HK-2 (cell line): ENCODE data around the gene NEUROG1.

Source experiments
- DNase-seq: peaks from one replicate; pipeline ENCODE4 v3.0.0-alpha.2; 2018; ENCODE audit not compliant: unreplicated experiment

The NEUROG1 gene

DNA sequence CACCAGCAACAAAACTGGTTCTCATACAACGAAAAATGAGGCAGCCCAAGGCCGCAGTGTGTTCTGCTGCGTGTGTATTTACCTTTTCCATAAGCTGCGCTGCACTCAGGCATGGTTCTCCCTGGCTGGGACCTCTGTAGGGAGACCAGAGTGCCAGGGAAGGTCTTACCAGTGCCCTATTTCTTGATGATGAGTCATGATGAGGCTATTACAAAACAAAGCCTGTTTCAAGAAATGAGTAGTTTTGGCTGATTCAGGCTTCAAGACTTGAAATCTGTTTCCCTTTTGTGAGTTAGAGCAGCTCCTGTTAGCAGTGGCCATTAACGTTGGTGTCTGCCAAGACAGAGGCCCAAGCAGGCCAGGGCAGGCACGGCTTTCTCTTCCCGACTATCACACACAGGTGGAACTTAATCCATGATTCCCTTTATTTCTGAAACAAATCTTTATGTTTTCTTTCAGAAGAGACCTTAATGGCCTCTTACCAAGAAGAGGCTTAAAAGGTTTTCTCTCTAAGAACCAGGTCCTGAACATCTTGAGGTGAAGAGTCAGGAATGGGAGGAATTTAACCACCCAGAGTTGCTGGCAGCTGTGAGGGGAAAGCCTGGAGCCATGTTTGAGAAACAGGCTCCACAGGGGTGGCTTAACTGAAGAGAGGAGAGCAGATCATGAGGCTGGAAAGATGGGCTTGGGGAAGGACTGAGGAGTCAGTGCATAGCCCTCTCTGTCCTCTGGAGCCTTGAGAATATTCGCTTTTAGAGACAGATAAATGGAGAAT, 42.2 kb downstream of the NEUROG1 start:
- DNase-seq = no peak

DNA sequence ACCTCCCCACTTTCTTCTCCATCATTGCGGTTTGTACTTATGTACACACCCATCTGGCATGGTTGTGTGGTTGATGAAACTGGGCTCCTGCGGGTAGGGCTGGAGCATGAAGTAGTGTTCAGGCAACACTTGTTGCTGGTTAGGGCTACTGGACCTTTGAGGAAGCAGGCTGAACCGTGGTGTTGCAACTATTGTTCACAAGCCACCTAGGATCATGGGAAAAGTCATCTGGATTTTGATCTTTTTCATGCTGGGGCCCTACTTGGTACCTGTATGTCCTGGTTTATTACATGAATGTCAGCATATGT, 43.5 kb downstream of the NEUROG1 start:
- DNase-seq = no peak

DNA sequence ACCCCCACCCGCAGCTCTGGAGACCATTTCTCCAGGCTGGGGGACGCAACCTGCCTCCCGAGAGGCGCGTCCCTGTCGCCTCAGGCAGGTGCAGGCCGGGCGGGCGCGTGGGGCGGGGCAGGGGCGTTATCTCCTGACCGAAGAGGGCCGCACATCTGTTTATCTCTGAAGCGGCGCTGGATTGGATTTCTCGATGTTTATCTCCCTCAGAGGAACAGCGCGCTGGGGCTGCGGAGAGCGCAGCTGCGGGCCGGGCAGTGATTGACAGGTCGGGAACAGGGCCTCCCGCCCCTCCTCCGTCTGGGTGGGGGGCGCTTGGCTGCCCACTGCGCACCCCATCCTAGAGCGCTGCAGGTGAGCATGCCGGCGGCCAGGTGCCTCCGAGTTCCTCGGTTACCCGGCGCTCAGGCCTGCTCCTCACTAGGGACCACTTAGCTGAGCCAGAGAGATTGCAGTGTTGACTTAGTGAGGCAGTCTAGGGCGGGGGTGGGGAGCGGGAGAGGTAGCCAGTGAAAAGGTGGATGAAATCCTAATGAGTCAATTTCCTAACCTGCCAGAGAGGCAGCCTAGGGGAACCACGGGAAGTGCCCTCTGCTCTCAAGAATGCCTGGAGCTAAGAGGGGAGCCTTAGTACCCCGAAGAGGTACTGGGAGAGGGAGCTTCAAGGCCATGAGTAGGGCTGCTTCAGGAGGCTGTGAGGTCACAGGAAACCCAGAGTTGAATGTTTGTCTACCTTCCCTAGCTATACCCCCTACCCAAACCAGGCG, 44.0 kb downstream of the NEUROG1 start:
- no peak for DNase-seq

DNA sequence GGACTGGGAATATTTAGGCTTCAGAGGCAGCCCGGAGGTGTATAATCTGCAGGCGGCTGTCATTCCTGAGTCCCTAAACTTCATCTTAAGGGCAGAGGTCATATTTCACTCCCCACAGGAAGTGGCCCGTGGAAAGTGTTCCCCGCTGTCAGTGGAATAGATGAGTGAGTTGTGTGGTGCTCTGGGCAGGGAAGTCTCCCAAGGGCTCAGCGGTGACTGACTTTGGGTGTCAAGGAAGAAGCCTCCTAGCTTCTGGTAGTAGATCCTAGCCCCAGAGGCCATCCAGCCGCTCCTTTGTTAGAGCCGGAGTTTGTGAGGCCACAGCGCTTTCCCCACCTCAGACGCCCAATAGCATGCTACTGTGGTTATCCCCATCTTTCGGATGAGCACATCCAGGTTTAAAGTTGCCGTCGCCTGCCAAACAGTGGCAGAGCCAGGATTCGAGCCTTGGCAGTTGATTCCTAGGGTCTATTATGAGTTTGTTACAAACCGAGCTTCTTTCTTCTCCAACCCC, 44.7 kb downstream of the NEUROG1 start:
- no peak for DNase-seq

DNA sequence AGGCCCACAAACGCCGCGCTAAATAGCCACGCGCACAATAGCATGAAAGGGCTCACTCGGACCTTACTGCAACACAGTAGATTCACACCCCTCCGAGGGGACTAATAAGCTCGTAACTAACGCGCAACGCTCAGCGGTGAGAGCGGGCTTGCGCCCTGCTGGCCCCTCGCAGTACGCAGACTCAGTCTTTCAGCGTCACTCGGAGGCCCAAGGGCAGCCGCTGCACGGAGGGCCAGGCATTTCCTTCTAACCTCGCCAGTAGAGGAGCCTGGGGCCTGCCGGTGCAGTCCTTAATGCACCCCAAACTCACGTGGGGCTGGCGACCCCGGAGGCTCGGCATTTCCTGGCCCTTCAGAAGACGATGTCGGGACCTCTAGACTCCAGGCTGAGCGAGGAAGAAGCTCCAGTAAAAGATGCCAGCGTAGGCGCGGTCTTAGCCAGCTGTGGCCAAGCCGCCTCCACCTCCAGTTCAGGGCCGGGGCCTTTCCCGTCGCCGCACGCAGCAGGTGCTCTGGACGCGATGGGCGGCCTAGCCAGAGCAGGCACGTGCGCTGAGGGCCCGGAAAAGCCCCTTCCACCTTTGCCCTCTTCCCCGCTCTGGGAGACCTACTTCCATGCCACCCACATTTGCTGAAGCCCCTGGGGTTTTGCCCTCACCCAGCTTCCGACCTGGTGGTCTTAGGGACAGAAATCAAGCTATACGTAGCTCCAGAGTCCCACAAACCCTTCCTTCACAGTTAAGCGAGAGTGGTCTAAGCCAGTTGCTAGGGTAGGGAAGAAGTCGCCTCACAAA, 45.3 kb downstream of the NEUROG1 start:
- no peak for DNase-seq

DNA sequence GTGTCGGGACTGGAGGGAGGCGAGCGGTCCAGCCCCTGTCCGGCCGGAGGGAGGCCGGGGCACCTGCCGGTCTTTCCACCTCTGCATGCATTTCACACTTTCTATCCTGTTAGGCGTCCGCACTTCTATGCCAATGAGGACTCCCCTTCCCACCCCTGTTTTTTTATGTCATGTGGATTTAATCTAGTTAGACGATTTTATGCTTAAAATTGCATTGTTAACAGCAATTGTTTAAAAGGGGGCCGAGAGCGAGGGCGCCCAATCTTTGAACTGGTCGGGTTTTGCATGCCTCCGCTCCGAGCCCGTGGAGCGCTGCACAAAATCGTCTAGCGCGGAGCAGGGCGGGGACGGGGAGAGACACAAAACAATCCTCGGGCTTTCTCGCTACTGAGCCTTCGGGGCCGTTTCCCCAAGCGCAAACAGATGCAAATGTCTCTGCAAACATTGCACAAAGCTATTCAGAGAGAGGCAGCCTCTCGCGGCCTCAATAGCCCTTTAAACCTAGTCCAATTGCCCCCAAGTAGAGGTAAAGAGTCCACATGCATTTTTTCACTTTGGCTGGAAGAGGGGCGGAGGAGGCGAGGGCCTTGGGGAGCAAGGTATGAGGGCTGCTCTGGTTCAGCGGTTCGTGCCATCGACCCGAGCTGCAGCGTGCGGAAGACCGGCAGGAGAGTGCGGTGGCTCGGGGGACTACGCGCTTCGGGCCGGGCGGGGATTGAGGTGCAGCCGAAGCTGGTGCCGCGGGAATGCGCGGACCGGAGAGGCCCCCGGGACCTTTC, 46.1 kb downstream of the NEUROG1 start:
- no peak for DNase-seq

DNA sequence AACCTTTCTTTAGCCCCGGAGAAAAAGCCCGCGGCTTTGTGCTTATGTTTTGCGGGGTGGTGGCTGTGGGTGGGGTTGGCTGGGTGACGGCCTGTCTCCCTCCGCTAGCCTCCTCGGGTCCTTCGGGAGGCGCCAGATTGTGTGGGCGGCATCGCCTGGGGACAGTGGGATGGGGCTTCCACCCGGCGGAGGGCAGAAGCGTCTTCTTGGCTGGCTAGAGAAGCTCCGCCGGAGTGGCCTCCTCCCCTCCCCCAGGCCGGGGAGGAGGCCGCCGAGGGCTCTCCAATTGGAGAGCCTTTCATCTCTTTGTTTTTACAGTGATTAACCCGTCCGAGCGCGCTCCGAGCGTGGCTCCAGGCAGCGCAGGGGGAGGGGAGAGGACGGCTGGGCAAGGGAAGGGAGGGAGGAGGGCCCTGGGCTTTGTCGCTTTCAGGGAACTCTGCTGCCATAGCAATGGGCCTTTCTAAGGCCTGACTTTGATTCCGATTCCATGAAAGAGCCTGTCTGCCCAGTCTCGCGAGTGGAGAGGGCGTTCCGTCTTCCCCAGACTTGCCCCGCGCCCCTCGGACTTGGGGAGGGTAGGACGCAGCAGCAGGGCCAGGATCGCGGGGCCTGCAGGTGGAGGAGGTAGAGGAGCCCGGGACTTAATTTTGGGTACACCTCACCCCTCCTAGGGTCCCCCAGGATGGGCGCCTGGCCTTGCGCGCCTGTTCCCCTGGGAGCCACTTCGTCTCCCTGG, 46.9 kb downstream of the NEUROG1 start:
- peak; percentile 56 for DNase-seq

DNA sequence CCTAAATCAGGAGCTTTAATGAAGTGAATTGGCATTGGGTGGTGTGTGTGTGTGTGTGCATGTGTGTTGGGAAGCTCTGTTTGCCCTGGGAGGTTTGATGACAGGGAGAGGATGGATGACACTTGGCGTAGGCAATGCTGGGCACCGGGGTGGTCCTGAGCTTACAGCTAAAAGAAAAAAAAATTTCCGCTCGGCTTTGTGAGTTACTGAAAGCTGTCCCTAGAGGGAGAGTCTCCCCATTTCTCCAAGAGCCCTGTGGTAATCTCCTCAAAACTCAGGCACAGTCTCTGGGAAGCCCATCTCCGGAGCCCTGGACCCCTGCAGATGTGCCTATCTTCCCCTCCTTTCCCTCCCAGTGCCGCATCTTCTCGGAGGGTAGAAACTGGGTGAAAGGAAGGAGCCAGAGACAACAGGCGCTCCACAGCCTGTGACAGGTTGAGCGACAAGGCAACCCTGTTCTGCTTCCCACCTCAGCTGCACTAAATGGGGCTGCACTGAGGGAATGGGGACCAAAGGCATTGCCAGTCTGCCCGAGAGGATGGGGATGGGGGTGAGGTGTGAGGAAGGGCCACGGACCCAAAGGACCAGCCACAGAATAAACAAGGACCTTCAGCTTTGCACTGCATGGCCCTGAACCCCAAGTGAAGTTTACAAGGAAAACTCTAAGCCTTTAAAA, 47.8 kb downstream of the NEUROG1 start:
- DNase-seq = no peak

DNA sequence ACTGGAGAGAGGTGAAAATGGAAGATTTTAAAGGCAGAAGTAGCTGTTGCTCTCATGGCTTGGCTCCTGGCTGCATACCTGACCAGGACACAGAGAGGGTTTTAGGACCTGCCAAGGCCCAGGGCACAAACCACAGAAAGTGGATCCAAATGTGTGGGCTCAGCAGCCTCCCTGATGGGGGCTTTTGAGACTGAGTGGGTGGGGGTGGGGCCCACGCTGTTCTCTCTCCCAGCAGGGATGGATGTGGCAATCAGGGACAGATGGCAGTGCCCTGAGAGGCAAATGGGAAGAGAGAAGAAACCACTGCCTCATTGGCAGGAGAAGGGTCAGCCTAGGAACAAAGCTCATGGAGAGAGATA, 48.7 kb downstream of the NEUROG1 start:
- DNase-seq = no peak

DNA sequence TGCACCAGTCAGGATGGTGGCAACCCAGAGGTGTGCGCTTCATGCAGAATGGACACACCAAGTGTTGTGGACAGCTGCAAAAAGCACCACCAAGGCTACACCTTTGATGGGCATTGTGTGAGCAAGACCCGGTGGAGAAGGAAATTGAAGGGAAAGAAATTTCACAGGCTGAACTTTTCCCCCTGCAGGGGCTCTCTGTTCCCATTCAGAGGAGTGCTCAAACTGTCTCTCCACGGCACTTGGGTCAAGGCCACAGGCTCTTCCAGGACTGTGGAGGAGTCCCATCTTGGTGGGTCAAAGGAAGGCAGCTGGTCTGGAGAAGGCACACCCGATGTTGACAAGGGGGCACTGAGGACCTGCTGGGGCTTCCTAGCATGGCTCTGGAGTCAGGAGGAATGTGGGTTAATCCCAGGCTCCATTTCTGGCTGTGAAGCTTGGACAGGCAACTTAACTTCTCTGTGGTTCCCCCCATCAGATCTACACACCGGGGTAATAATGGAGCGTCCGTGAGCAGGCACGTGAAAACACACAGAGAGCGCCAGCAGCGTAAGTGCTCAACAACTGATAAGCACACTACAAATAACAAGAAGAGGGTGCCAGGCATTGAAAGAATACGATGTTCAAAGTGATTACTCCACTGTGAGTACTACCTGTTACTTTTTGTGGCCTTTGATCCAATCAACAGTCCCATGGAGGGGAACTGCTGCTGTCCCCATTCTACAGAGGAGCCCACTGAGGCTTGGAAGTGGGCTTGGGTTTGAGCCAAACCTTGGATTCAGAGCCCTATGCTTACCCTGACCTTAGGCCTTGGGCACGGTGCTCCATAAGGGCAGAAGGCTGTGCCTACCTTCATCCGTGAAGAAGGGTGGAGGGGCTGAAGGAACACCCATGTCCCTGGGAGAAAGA, 49.4 kb downstream of the NEUROG1 start:
- no peak for DNase-seq

DNA sequence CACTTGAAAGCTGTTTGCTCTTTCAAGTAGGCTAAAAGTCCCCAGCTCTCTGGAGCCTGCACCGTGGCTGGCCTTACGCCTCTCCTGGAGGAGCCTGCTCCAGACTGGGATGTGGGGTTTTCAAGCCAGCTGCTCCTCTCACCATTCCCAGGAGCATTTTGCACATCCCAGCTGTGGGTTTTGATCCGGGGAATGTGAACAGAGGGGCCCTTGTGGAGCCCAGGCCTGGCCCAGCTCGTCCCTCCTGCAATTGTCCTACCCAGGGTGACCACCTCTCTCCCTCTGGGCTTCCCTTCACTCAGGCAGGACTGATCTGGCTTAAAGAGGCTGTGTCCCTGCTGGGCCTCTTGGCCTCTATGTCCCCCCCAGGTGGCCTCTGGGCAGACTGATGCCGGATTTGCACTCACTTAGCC, 51.1 kb downstream of the NEUROG1 start:
- no peak for DNase-seq
